Heart left ventricle (tissue), 13 donors: Measurements from ENCODE around the gene SPSB4.

Source experiments
- CTCF ChIP-seq, 12 donors: fragments of 200-600 bp; sonication (generic) in 4 of 12; IDR thresholded peaks; one replicate each; pipeline versions ENCODE4 v1.5.0 to v1.8.0; 2018 to 2022; ENCODE audit warnings: antibody characterized with exemption in 12 of 12, mild to moderate bottlenecking in 5 of 12
- POLR2A ChIP-seq, 2 donors: fragments of 450-650 bp; IDR thresholded peaks; one replicate each; pipeline ENCODE4 v1.6.1; 2017; ENCODE audit warnings: antibody characterized with exemption in 2 of 2, mild to moderate bottlenecking in 2 of 2, moderate library complexity in 2 of 2
- donor health status: ischemic (EF 13 %, LVEDD 7.1; RV severe dilation, severe dysfunction).
- donor health status: DM: no; HTN: yes; CAD: no.
- donor health status: DM: no; HTN: no; CAD: no.
- donor health status: ischemic (EF 25% LVEDD 6.9; RV normal size, moderate dysfunction).
- donor health status: ischemic (EF 25% LVEDD 5.7; RV mildly dilated, moderate dysfunction).
- donor health status: ischemic (EF 35%, LVEDD 5.7; RV mildly dilated, moderate dysfunction).
- donor health status: nonischemic (EF 11% LVEDD 7.7; RV severe dilation, severe dysfunction).
- donor health status: DM: yes; HTN: yes; CAD: no.
- donor health status: PGD.
- donor health status: ischemic (EF 29% LVEDD 5.4; RV normal size, mild dysfunction).
- donor health status: nonischemic (EF 23%, LVEDD 6.1; RV moderate dilation, normal function).

- TF ChIP-seq CTCF (IDR thresholded peaks at IDR 0.05) = no peak
- no peak for TF ChIP-seq POLR2A (IDR thresholded peaks at IDR 0.05)
These were observed 30.9 kb downstream of the SPSB4 start for GRCh38 chr3:141082064-141082463.
